Thyroid gland (tissue), 4 donors: ENCODE results near the gene ANKRD60.

ENCODE experiments used
- POLR2A ChIP-seq, 2 donors: fragments of 450-650 bp; IDR thresholded peaks; one replicate each; pipeline ENCODE4 v1.6.1; 2017; ENCODE audit warnings: antibody characterized with exemption in 2 of 2, mild to moderate bottlenecking in 2 of 2, moderate library complexity in 1 of 2
- TF ChIP-seq, protein P1 (sequence below), 6 experiments: fragments of 200-600 bp in 3 of 6; fragments of 450-650 bp in 3 of 6; sonication (generic) in 3 of 6; IDR thresholded peaks; one replicate each; pipeline ENCODE4 v1.5.1; 2016 to 2019; ENCODE audit warnings: antibody characterized with exemption in 6 of 6, mild to moderate bottlenecking in 2 of 6, inconsistent platforms in 1 of 6, moderate library complexity in 1 of 6

DNA sequence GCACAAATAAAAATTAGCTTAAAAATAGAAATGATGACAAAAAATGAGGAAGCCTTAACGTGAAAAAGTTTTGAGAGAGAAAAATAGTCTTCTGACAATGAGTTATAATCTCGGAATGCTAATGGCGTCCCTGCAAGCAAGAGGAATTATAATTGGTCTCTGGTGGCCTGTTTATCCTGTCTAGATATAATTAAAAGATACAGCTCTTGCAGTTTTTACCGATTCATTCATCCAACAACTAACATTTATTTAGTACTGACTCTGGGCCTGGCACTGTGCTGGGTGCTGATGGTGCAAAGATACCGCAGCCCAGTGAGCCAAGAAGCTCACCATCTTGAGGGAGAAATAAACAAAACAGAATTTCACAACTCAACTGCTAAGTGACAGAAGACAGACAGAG, 31.6 kb upstream of the ANKRD60 start:
- TF ChIP-seq, protein P1, sequence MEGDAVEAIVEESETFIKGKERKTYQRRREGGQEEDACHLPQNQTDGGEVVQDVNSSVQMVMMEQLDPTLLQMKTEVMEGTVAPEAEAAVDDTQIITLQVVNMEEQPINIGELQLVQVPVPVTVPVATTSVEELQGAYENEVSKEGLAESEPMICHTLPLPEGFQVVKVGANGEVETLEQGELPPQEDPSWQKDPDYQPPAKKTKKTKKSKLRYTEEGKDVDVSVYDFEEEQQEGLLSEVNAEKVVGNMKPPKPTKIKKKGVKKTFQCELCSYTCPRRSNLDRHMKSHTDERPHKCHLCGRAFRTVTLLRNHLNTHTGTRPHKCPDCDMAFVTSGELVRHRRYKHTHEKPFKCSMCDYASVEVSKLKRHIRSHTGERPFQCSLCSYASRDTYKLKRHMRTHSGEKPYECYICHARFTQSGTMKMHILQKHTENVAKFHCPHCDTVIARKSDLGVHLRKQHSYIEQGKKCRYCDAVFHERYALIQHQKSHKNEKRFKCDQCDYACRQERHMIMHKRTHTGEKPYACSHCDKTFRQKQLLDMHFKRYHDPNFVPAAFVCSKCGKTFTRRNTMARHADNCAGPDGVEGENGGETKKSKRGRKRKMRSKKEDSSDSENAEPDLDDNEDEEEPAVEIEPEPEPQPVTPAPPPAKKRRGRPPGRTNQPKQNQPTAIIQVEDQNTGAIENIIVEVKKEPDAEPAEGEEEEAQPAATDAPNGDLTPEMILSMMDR (IDR thresholded peaks at IDR 0.05): no peak
- TF ChIP-seq POLR2A (IDR thresholded peaks at IDR 0.05): no peak
